DMS 273 treated with DMSO at 0.1 percent for 48 hours (cell line): ENCODE measurements around the gene CLP1.
"Not testable (repeated sequence)": the region's sequence is repeated elsewhere in the genome, so short reads cannot be mapped to it uniquely, and the experiment has no call there.

Experiments used
- DNase-seq: peaks from one replicate; lab custom pipeline; 2025; lab: John Stamatoyannopoulos, UW

CLP1 gene

GRCh38 chr11:57641011-57641807 is 16.4 kb upstream of the CLP1 start:
- DNase-seq: no peak

DNA sequence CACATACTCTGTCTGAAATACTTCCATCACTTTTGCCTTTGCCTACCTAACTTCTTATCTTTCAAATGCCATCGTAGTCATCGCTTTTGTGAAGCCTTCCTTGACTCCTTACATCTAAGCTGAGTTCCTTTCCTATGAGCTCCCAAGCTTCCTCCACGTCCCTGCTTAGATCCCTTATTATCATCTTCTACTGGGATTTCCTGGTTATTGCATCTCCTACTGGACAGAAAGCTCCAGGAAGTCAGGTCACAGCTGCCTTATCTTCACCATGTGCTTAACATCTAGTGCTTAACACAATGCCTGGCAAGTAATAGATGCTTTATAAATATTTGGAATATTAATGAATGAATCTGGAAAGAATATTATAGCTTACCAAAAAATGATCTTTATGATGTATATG is 13.8 kb upstream of the CLP1 start:
- no peak for DNase-seq

- DNase-seq: no peak
Observed at GRCh38 chr11:57644748-57645688, 12.5 kb upstream of the CLP1 start.

GRCh38 chr11:57645689-57646085 is 11.9 kb upstream of the CLP1 start:
- DNase-seq: no peak

- no peak for DNase-seq
Observed at GRCh38 chr11:57646194-57646798, 11.3 kb upstream of the CLP1 start.

DNA sequence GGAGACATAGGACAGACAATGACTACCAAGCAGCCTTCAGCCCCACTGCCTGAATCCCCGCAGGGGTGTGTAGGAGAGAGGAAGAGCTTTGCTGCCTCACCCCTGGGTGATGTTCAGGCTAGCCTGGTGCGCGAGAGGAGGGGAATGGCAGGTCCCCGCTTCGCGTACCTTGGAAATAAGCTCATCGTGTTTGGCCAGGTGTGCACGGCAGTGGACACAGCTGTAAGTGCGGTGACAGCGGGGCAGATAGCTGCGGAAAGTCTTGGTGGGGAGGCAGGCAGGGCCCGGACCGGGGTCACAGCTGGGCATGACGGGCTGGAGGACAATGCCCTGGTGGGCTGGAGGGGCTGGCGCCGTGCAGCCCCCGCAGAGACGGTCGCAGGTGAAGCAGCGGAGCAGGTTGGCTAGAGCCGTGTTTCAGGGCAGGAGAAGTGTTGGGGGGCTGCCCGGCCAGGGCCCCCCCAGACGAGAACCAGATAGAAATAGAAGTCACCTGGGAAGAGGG is 10.7 kb upstream of the CLP1 start:
- no peak for DNase-seq

GRCh38 chr11:57647372-57647771 is 10.2 kb upstream of the CLP1 start:
- DNase-seq: no peak

- no peak for DNase-seq
Observed at GRCh38 chr11:57647960-57648800, 9.4 kb upstream of the CLP1 start.

DNA sequence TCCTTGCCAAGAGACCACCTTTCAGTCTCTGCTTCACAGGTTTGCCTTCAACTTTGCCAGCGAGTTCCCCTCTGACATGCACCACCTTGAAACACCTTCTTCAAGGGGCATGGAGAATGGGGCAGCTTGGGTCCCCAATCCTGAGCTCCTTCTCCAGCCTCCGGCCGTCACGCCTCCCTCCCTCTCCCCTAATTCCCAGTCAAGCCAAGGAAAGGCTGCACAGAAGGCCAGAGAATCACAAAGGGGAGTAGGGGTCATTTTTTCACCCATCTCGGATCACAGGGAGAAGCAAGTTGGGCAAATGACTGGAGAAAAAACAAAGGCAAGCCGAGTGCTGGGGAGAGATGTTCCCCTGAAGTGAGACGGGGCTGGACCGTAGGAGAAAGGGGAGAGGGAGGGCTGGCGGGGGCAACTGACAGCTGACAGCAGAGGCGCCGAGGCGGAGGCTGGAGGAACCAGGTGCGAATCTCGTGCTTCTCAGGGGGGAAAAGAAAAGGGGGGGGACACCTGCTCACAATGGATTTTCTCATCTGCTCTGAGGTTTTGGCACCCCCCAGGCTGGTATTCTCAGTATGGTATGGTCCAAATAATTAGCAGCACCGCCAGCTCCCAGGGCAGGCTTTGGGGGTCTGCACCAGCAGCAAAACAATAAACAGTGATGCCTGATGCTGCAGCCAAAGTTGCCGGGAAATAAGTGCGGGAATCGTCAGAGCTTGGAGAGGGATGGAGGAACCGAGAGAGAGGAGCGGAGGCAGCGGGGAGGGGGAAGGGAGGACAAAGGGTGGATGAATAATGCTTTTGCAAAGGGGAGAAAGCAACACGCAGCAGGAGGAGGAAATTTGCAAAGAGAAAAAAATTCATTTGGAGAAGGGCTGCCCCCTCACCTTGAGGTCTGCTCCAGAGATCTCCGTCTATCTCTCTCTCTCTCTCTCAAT is 8.5 kb upstream of the CLP1 start:
- DNase-seq: no peak

GRCh38 chr11:57649826-57650738 is 7.5 kb upstream of the CLP1 start, which contains the start of gene YPEL4:
TSS of gene YPEL4 (minus strand) at chr11:57649912. CDS start at chr11:57647107, 2,805 bp downstream.
- DNase-seq: no peak

- DNase-seq: no peak
Observed at GRCh38 chr11:57650739-57651090, 6.8 kb upstream of the CLP1 start.

GRCh38 chr11:57651408-57651807 is 6.2 kb upstream of the CLP1 start:
- DNase-seq: no peak

GRCh38 chr11:57652230-57652629 is 5.3 kb upstream of the CLP1 start:
- DNase-seq: not testable (repeated sequence)

GRCh38 chr11:57652662-57653061 is 4.9 kb upstream of the CLP1 start:
- no peak for DNase-seq

- DNase-seq: no peak
Observed at GRCh38 chr11:57653163-57653562, 4.4 kb upstream of the CLP1 start.

GRCh38 chr11:57656885-57657193 is 723 bp upstream of the CLP1 start:
- no peak for DNase-seq

DNA sequence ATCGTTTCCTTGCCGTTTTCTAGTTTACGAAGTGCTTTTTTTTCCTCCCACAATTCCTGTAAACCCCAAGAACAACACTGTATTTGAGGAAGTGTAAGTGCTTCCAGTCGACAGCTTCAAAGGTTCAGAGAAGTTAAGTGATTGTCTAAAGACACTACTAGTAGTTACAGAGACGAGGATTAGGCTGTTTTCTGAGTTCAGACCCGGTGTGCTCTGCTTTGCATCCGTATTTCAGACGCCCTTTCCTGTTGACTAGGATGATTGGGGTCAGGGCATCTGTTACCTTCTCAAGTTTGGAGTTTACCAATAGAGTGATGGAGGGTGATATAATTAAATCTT is 430 bp downstream of the CLP1 start:
- DNase-seq: no peak

GRCh38 chr11:57659669-57660068 is 2.1 kb downstream of the CLP1 start:
- no peak for DNase-seq

GRCh38 chr11:57662893-57663292 is 5.3 kb downstream of the CLP1 start:
- no peak for DNase-seq

DNA sequence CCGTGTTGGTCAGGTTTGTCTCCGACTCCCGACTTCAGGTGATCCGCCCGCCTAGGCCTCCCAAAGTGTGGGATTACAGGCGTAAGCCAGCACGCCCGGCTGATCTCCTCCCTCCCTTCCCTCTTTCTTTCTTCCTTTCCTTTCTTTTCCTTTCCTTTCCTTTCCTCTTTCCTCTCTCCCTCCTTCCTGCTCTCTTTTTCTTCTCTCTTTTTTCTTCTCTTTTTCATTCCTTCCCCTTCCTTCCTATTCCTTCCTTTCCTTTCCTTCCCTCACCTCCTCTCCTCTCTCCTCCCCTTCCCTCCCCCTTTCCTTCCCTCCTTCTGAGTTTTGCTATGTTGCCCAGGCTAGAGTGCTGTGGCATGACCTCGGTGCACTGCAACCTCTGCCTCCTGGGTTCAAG is 6.4 kb downstream of the CLP1 start:
- DNase-seq: no peak
